Lower leg skin (tissue), 3 donors: ENCODE data around the gene SMG7.

Experiments
- POLR2A ChIP-seq, 2 donors: fragments of 450-650 bp; IDR thresholded peaks; one replicate each; pipeline ENCODE4 v1.6.1; 2016 to 2017; ENCODE audit warnings: antibody characterized with exemption in 2 of 2, mild to moderate bottlenecking in 1 of 2, moderate library complexity in 1 of 2
- TF ChIP-seq, protein P1 (sequence below), 3 donors: fragments of 450-650 bp; IDR thresholded peaks; one replicate each; pipeline ENCODE4 v1.5.1; 2016; ENCODE audit warnings: antibody characterized with exemption in 3 of 3, mild to moderate bottlenecking in 3 of 3, moderate library complexity in 2 of 3

DNA sequence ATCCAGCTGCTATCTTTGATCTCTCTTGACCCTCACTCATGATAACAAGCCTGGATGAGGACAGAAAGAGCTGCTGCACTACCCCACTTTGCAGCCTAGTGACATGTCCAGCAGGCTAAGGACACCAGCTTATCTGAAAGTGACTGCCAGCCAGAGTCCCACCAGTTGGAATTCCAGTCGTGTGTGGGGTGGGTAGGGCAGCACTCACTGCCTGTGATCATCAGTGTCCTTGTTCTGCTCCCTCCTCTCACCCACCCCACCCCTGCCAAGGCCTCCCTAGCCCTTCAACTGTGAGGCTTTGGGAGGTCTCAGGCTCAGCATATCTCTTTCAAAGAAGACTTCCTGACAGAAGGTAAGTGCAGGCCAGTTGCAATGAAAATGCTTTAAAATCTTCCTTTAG is 38.6 kb upstream of the SMG7 start:
- TF ChIP-seq, protein P1, sequence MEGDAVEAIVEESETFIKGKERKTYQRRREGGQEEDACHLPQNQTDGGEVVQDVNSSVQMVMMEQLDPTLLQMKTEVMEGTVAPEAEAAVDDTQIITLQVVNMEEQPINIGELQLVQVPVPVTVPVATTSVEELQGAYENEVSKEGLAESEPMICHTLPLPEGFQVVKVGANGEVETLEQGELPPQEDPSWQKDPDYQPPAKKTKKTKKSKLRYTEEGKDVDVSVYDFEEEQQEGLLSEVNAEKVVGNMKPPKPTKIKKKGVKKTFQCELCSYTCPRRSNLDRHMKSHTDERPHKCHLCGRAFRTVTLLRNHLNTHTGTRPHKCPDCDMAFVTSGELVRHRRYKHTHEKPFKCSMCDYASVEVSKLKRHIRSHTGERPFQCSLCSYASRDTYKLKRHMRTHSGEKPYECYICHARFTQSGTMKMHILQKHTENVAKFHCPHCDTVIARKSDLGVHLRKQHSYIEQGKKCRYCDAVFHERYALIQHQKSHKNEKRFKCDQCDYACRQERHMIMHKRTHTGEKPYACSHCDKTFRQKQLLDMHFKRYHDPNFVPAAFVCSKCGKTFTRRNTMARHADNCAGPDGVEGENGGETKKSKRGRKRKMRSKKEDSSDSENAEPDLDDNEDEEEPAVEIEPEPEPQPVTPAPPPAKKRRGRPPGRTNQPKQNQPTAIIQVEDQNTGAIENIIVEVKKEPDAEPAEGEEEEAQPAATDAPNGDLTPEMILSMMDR (IDR thresholded peaks at IDR 0.05) = no peak
- no peak for TF ChIP-seq POLR2A (IDR thresholded peaks at IDR 0.05)
